Measurements from ENCODE around the gene RNF213.
"Not testable (repeated sequence)": the region's sequence is repeated elsewhere in the genome, so short reads cannot be mapped to it uniquely, and the experiment has no call there.

RNF213 gene

GRCh38 chr17:80292521-80292971 is 31.9 kb downstream of the RNF213 start:
- DNase-seq (ENCODE audit: low read depth, low spot score), result no peak

- DNase-seq (ENCODE audit: low read depth, low spot score), result no peak
These were observed 33.6 kb downstream of the RNF213 start for GRCh38 chr17:80294210-80294609.

- DNase-seq (ENCODE audit: low read depth, low spot score), result no peak
These were observed 34.0 kb downstream of the RNF213 start for GRCh38 chr17:80294653-80295052.

- no peak for DNase-seq (ENCODE audit: low read depth, low spot score)
These were observed 34.5 kb downstream of the RNF213 start for GRCh38 chr17:80295146-80295545.

- DNase-seq (ENCODE audit: low read depth, low spot score), result no peak
These were observed 34.9 kb downstream of the RNF213 start for GRCh38 chr17:80295559-80295958.

- DNase-seq (ENCODE audit: low read depth, low spot score), result no peak
These were observed 35.6 kb downstream of the RNF213 start for GRCh38 chr17:80296221-80296620.

GRCh38 chr17:80297996-80298560 is 37.4 kb downstream of the RNF213 start:
- no peak for DNase-seq (ENCODE audit: low read depth, low spot score)

- DNase-seq (ENCODE audit: low read depth, low spot score), result not testable (repeated sequence)
These were observed 38.9 kb downstream of the RNF213 start for GRCh38 chr17:80299350-80300100.

GRCh38 chr17:80300756-80301155 is 40.1 kb downstream of the RNF213 start:
- DNase-seq (ENCODE audit: low read depth, low spot score), result not testable (repeated sequence)

- no peak for DNase-seq (ENCODE audit: low read depth, low spot score)
These were observed 43.2 kb downstream of the RNF213 start for GRCh38 chr17:80303824-80304223.

GRCh38 chr17:80307994-80308691 is 47.5 kb downstream of the RNF213 start:
- DNase-seq (ENCODE audit: low read depth, low spot score), result no peak

- no peak for DNase-seq (ENCODE audit: low read depth, low spot score)
These were observed 48.3 kb downstream of the RNF213 start for GRCh38 chr17:80308692-80309517.

- no peak for DNase-seq (ENCODE audit: low read depth, low spot score)
These were observed 50.7 kb downstream of the RNF213 start for GRCh38 chr17:80311216-80311827.

GRCh38 chr17:80312621-80313135 is 52.0 kb downstream of the RNF213 start:
- no peak for DNase-seq (ENCODE audit: low read depth, low spot score)

- DNase-seq (ENCODE audit: low read depth, low spot score), result no peak
These were observed 52.6 kb downstream of the RNF213 start for GRCh38 chr17:80313160-80313829.

GRCh38 chr17:80313946-80314345 is 53.3 kb downstream of the RNF213 start:
- DNase-seq (ENCODE audit: low read depth, low spot score), result not testable (repeated sequence)

- no peak for DNase-seq (ENCODE audit: low read depth, low spot score)
These were observed 55.0 kb downstream of the RNF213 start for GRCh38 chr17:80315517-80316182.

- no peak for DNase-seq (ENCODE audit: low read depth, low spot score)
These were observed 55.8 kb downstream of the RNF213 start for GRCh38 chr17:80316431-80316830.

GRCh38 chr17:80316927-80317705 is 56.5 kb downstream of the RNF213 start:
- no peak for DNase-seq (ENCODE audit: low read depth, low spot score)

All from iPS DF 19.7 (cell line).